ENCODE measurements around the gene PHLPP1.

The PHLPP1 gene

DNA sequence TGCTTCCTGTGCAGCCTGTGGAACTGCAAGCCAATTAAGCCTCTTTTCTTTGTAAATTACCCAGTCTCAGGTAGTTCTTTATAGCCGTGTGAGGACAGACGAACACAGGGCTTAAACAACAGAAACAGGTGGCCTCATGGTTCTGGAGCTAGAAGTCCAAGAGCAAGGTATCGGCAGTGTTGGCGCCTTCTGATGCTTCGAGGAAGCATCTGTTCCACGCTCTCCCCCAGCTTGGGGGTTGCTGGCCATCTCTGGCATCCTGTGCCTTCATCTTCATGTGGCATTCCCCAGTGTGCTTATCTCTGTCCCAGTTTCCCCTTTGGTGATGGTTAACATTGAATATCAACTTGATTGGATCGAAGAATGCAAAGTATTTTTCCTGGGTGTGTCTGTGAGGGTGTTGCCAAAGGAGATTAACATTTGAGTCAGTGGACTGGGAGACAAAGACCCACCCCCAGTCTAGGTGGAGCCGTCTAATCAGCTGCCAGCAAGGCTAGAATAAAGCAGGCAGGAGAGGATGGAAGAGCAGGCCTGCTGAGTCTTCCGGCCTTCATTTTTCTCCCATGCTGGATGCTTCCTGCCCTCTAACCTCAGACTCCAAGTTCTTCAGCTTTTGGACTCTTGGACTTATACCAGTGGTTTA is 287.6 kb downstream of the PHLPP1 start:
- Histone ChIP-seq H3K36me3 (ENCODE audit: control insufficient read depth, insufficient read depth, low read length) (no peaks in the 10 kb centered on the region), H3K4me3 (ENCODE audit: extremely low read depth, insufficient read depth, low read length, poor library complexity, severe bottlenecking) (no peak overlapping the region), H3K27ac (ENCODE audit: low read depth, low read length, severe bottlenecking) (no peak overlapping the region), H3K4me1 (ENCODE audit: control insufficient read depth, insufficient read depth, low read length, poor library complexity, severe bottlenecking) (no peaks in the 10 kb centered on the region), H3K9me3 (ENCODE audit: control insufficient read depth, low read length) (no peaks in the 10 kb centered on the region)
- 89 to 90% methylated on average over 9 of the region's 9 CpGs for WGBS, 2 experiments (ENCODE audit: insufficient coverage in 2 of 2)

GRCh38 chr18:63003899-63004298 is 288.6 kb downstream of the PHLPP1 start:
- no peaks in the 10 kb centered on the region for H3K9me3 ChIP-seq (ENCODE audit: control insufficient read depth, low read length)
- H3K4me3 ChIP-seq (ENCODE audit: extremely low read depth, insufficient read depth, low read length, poor library complexity, severe bottlenecking): no peak overlapping the region
- no peaks in the 10 kb centered on the region for H3K36me3 ChIP-seq (ENCODE audit: control insufficient read depth, insufficient read depth, low read length)
- H3K27ac ChIP-seq (ENCODE audit: low read depth, low read length, severe bottlenecking): no peak overlapping the region
- 100% methylated on average over 4 to 5 of the region's 5 CpGs for WGBS, 2 experiments (ENCODE audit: insufficient coverage in 2 of 2)
- no peaks in the 10 kb centered on the region for H3K4me1 ChIP-seq (ENCODE audit: control insufficient read depth, insufficient read depth, low read length, poor library complexity, severe bottlenecking)

GRCh38 chr18:63004466-63005089 is 289.2 kb downstream of the PHLPP1 start:
- Histone ChIP-seq H3K4me1 (ENCODE audit: control insufficient read depth, insufficient read depth, low read length, poor library complexity, severe bottlenecking) (no peaks in the 10 kb centered on the region), H3K27ac (ENCODE audit: low read depth, low read length, severe bottlenecking) (no peak overlapping the region), H3K36me3 (ENCODE audit: control insufficient read depth, insufficient read depth, low read length) (no peaks in the 10 kb centered on the region), H3K4me3 (ENCODE audit: extremely low read depth, insufficient read depth, low read length, poor library complexity, severe bottlenecking) (no peak overlapping the region), H3K9me3 (ENCODE audit: control insufficient read depth, low read length) (no peaks in the 10 kb centered on the region)
- WGBS, 2 experiments (ENCODE audit: insufficient coverage in 2 of 2): 85 to 91% methylated on average over 7 to 9 of the region's 9 CpGs

GRCh38 chr18:63005306-63005705 is 290.0 kb downstream of the PHLPP1 start:
- no peaks in the 10 kb centered on the region for H3K36me3 ChIP-seq (ENCODE audit: control insufficient read depth, insufficient read depth, low read length)
- H3K4me1 ChIP-seq (ENCODE audit: control insufficient read depth, insufficient read depth, low read length, poor library complexity, severe bottlenecking): no peaks in the 10 kb centered on the region
- 93% methylated on average over 3 to 8 of the region's 8 CpGs for WGBS, 2 experiments (ENCODE audit: insufficient coverage in 2 of 2)
- H3K9me3 ChIP-seq (ENCODE audit: control insufficient read depth, low read length): no peaks in the 10 kb centered on the region
- no peak overlapping the region for H3K27ac ChIP-seq (ENCODE audit: low read depth, low read length, severe bottlenecking)
- no peak overlapping the region for H3K4me3 ChIP-seq (ENCODE audit: extremely low read depth, insufficient read depth, low read length, poor library complexity, severe bottlenecking)

- H3K27ac ChIP-seq (ENCODE audit: low read depth, low read length, severe bottlenecking): no peak overlapping the region
- 60 to 100% methylated on average over 1 of the region's 3 CpGs for WGBS, 2 experiments (ENCODE audit: insufficient coverage in 2 of 2)
- H3K36me3 ChIP-seq (ENCODE audit: control insufficient read depth, insufficient read depth, low read length): no peaks in the 10 kb centered on the region
- H3K9me3 ChIP-seq (ENCODE audit: control insufficient read depth, low read length): no peaks in the 10 kb centered on the region
- no peaks in the 10 kb centered on the region for H3K4me1 ChIP-seq (ENCODE audit: control insufficient read depth, insufficient read depth, low read length, poor library complexity, severe bottlenecking)
- H3K4me3 ChIP-seq (ENCODE audit: extremely low read depth, insufficient read depth, low read length, poor library complexity, severe bottlenecking): no peak overlapping the region
These were observed 291.9 kb downstream of the PHLPP1 start for GRCh38 chr18:63007231-63007630.

- Histone ChIP-seq H3K36me3 (ENCODE audit: control insufficient read depth, insufficient read depth, low read length) (no peaks in the 10 kb centered on the region), H3K4me1 (ENCODE audit: control insufficient read depth, insufficient read depth, low read length, poor library complexity, severe bottlenecking) (no peaks in the 10 kb centered on the region), H3K9me3 (ENCODE audit: control insufficient read depth, low read length) (peaks cover 3% of the 10 kb centered on the region), H3K27ac (ENCODE audit: low read depth, low read length, severe bottlenecking) (no peak overlapping the region), H3K4me3 (ENCODE audit: extremely low read depth, insufficient read depth, low read length, poor library complexity, severe bottlenecking) (no peak overlapping the region)
- no CpG with 5 or more reads among the region's 4 CpGs for WGBS, 2 experiments (ENCODE audit: insufficient coverage in 2 of 2)
These were observed 300.9 kb downstream of the PHLPP1 start for GRCh38 chr18:63016270-63016669.

- Histone ChIP-seq H3K36me3 (ENCODE audit: control insufficient read depth, insufficient read depth, low read length) (no peaks in the 10 kb centered on the region), H3K4me3 (ENCODE audit: extremely low read depth, insufficient read depth, low read length, poor library complexity, severe bottlenecking) (no peak overlapping the region), H3K9me3 (ENCODE audit: control insufficient read depth, low read length) (peaks cover 3% of the 10 kb centered on the region), H3K27ac (ENCODE audit: low read depth, low read length, severe bottlenecking) (no peak overlapping the region), H3K4me1 (ENCODE audit: control insufficient read depth, insufficient read depth, low read length, poor library complexity, severe bottlenecking) (no peaks in the 10 kb centered on the region)
- WGBS, 2 experiments (ENCODE audit: insufficient coverage in 2 of 2): 83% methylated on average over 1 of the region's 2 CpGs; no CpG with 5 or more reads in 1 of the 2 experiments
These were observed 301.7 kb downstream of the PHLPP1 start for GRCh38 chr18:63017076-63017475.

GRCh38 chr18:63017977-63018376 is 302.6 kb downstream of the PHLPP1 start:
- H3K4me3 ChIP-seq (ENCODE audit: extremely low read depth, insufficient read depth, low read length, poor library complexity, severe bottlenecking): no peak overlapping the region
- peaks cover 3% of the 10 kb centered on the region for H3K9me3 ChIP-seq (ENCODE audit: control insufficient read depth, low read length)
- H3K27ac ChIP-seq (ENCODE audit: low read depth, low read length, severe bottlenecking): no peak overlapping the region
- no peaks in the 10 kb centered on the region for H3K4me1 ChIP-seq (ENCODE audit: control insufficient read depth, insufficient read depth, low read length, poor library complexity, severe bottlenecking)
- H3K36me3 ChIP-seq (ENCODE audit: control insufficient read depth, insufficient read depth, low read length): no peaks in the 10 kb centered on the region

GRCh38 chr18:63022429-63023022 is 307.2 kb downstream of the PHLPP1 start:
- 69 to 75% methylated on average over 22 of the region's 26 CpGs for WGBS, 2 experiments (ENCODE audit: insufficient coverage in 2 of 2)
- H3K4me3 ChIP-seq (ENCODE audit: extremely low read depth, insufficient read depth, low read length, poor library complexity, severe bottlenecking): no peak overlapping the region
- H3K4me1 ChIP-seq (ENCODE audit: control insufficient read depth, insufficient read depth, low read length, poor library complexity, severe bottlenecking): no peaks in the 10 kb centered on the region
- H3K27ac ChIP-seq (ENCODE audit: low read depth, low read length, severe bottlenecking): no peak overlapping the region
- H3K36me3 ChIP-seq (ENCODE audit: control insufficient read depth, insufficient read depth, low read length): no peaks in the 10 kb centered on the region
- H3K9me3 ChIP-seq (ENCODE audit: control insufficient read depth, low read length): peaks cover 3% of the 10 kb centered on the region

- WGBS, 2 experiments (ENCODE audit: insufficient coverage in 2 of 2): 59 to 66% methylated on average over 7 to 9 of the region's 12 CpGs
- no peak overlapping the region for H3K27ac ChIP-seq (ENCODE audit: low read depth, low read length, severe bottlenecking)
- no peak overlapping the region for H3K4me3 ChIP-seq (ENCODE audit: extremely low read depth, insufficient read depth, low read length, poor library complexity, severe bottlenecking)
- no peaks in the 10 kb centered on the region for H3K36me3 ChIP-seq (ENCODE audit: control insufficient read depth, insufficient read depth, low read length)
- no peaks in the 10 kb centered on the region for H3K4me1 ChIP-seq (ENCODE audit: control insufficient read depth, insufficient read depth, low read length, poor library complexity, severe bottlenecking)
- no peaks in the 10 kb centered on the region for H3K9me3 ChIP-seq (ENCODE audit: control insufficient read depth, low read length)
These were observed 310.1 kb downstream of the PHLPP1 start for GRCh38 chr18:63025251-63026090.

Data from mesodermal cell (in vitro differentiated cells).